Right hindlimb (tissue), 1 donor: ENCODE results near the gene LCK.

Source experiments
- DNase-seq: peaks from one replicate; pipeline ENCODE4 v3.0.0-alpha.2; 2018

LCK gene

GRCh38 chr1:32250893-32251716 lies at the start of gene LCK:
Gene LCK (plus strand): TSS chr1:32251265. CDS start chr1:32274330, 23,065 bp downstream.
- DNase-seq: no peak

GRCh38 chr1:32204943-32205361 lies 46.1 kb upstream of the LCK start:
- no peak for DNase-seq

- DNase-seq: peak; percentile 92
Observed at GRCh38 chr1:32205401-32206370, 45.4 kb upstream of the LCK start, which contains the start of gene IQCC. Gene IQCC (plus strand): TSS chr1:32205671. CDS start chr1:32205682, 11 bp downstream.

- DNase-seq: no peak
Observed at GRCh38 chr1:32208469-32208868, 42.6 kb upstream of the LCK start.

- peak; percentile 54 for DNase-seq
Observed at GRCh38 chr1:32208891-32209328, 42.2 kb upstream of the LCK start, which contains the start of gene DCDC2B. Gene DCDC2B (plus strand): TSS chr1:32209089. CDS start chr1:32209094, 5 bp downstream.

- peak; percentile 68 for DNase-seq
Observed at GRCh38 chr1:32215629-32216480, 35.2 kb upstream of the LCK start.

- DNase-seq: no peak
Observed at GRCh38 chr1:32216566-32216965, 34.5 kb upstream of the LCK start.

- DNase-seq: no peak
Observed at GRCh38 chr1:32219022-32219421, 32.0 kb upstream of the LCK start.

GRCh38 chr1:32220746-32221580 lies 30.1 kb upstream of the LCK start:
- no peak for DNase-seq

- DNase-seq: no peak
Observed at GRCh38 chr1:32221581-32221979, 29.5 kb upstream of the LCK start.

GRCh38 chr1:32221980-32222755 lies 28.9 kb upstream of the LCK start, which contains the start of the genes EIF3I and TMEM234:
Gene EIF3I (plus strand): TSS chr1:32222407. CDS start chr1:32222442, 35 bp downstream.
Gene TMEM234 (minus strand): TSS chr1:32222353. CDS start chr1:32222322, 31 bp downstream.
- peak; percentile 95 for DNase-seq

GRCh38 chr1:32223683-32224082 lies 27.4 kb upstream of the LCK start:
- no peak for DNase-seq

GRCh38 chr1:32224285-32224684 lies 26.8 kb upstream of the LCK start:
- DNase-seq: no peak

- no peak for DNase-seq
Observed at GRCh38 chr1:32228771-32229170, 22.3 kb upstream of the LCK start.

GRCh38 chr1:32231843-32232432 lies 19.1 kb upstream of the LCK start:
- DNase-seq: no peak

- DNase-seq: no peak
Observed at GRCh38 chr1:32232558-32233304, 18.3 kb upstream of the LCK start.

- DNase-seq: no peak
Observed at GRCh38 chr1:32234792-32235191, 16.3 kb upstream of the LCK start.

- DNase-seq: no peak
Observed at GRCh38 chr1:32239337-32239736, 11.7 kb upstream of the LCK start.

GRCh38 chr1:32239790-32240139 lies 11.3 kb upstream of the LCK start:
- peak; percentile 40 for DNase-seq
